Measurements from ENCODE around the gene MYO15A. TPM values are rescaled to one million over a fixed set of nuclear protein-coding genes. Genes with fewer than 3 reads are reported as not detected.

The MYO15A gene
- total and polyA plus RNA-seq, 2 experiments from 2014 or later, result 1.0 to 2.2 TPM

DNA sequence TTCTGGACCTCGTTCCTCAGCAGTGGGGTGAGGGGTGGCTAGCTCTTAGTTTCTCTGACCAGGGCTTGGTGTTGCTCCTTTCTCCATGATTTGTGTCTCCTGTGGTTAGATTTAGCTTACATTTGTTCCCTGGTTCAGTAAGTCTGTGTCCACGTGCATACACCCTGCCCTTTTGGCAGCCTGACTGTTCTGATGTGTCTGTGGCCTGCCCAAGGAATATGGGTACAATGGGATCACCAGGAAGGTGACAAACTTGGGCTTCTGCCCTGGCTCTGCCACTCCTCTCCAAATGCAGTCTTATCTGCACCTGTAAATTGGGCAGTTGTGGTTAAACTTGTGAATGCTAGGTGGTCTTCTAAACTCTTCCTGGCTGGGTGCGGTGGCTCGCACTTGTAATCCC, 92.6 kb downstream of the MYO15A start:
- ATAC-seq, result no peak
- Histone ChIP-seq H3K79me2 (replicated peaks; ENCODE audit: insufficient read depth) (peaks cover 80% of the 10 kb centered on the region), H3K4me2 (no peak overlapping the region), H3K4me3 (no peak overlapping the region), H4K20me1 (replicated peaks; ENCODE audit: insufficient read depth) (peaks cover 55% of the 10 kb centered on the region), H3F3A (replicated peaks; ENCODE audit: low read depth) (no peaks in the 10 kb centered on the region), H3K4me1 (ENCODE audit: insufficient read depth) (no peaks in the 10 kb centered on the region), H3K36me3 (ENCODE audit: insufficient read depth) (no peaks in the 10 kb centered on the region; the same call in 1 of the 2 replicates), H3K27ac (ENCODE audit: low read depth) (no peak overlapping the region), H2AFZ (no peak overlapping the region), H3K27me3 (ENCODE audit: insufficient read depth) (no peaks in the 10 kb centered on the region), H3K9me2 (ENCODE audit: insufficient read depth) (no peaks in the 10 kb centered on the region)
- Mint-ChIP-seq H3K27ac (no peak overlapping the region), H3K4me1 (peaks cover 4% of the 10 kb centered on the region; the same call in 2 of the 3 replicates), H3K27me3 (ENCODE audit: insufficient read depth, low read depth, poor library complexity) (peaks cover 3% of the 10 kb centered on the region), H3K36me3 (ENCODE audit: low read depth) (peaks cover 30% of the 10 kb centered on the region), H3K9me3 (no peaks in the 10 kb centered on the region), H3K4me3 (no peak overlapping the region)
- TF ChIP-seq NANOG (IDR thresholded peaks at IDR 0.05; ENCODE audit: borderline replicate concordance) (no peak), CREB1 (CRISPR knock-in tag; IDR thresholded peaks at IDR 0.05; ENCODE audit: low read depth) (no peak)
- no peak for DNase-seq (ENCODE audit: low spot score)

DNA sequence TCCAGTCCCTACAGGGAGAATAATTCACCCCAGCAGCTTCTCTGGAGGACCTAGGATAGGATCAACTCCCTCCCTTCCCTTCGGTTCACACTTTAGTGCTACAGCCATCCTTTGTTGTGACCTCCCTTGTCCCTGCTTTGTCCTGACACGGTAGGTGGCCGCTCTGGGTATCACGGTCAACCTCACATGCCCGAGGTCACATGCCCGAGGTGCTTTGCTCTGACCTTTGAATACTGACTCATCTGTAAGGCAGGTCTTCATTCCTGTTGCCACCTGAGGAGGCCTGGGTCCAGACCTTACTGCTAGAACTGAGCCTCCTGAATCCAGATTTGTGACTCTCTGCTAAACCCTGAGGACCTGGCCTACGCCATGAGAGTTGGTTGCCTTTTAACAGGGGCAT, 94.8 kb downstream of the MYO15A start:
- Mint-ChIP-seq H3K4me3 (no peak overlapping the region), H3K36me3 (ENCODE audit: low read depth) (peaks cover 24% of the 10 kb centered on the region), H3K9me3 (no peaks in the 10 kb centered on the region), H3K4me1 (peaks cover 4% of the 10 kb centered on the region; the same call in 2 of the 3 replicates), H3K27ac (peak overlapping the region; percentile 72; the same call in 1 of the 2 replicates), H3K27me3 (ENCODE audit: insufficient read depth, low read depth, poor library complexity) (peaks cover 3% of the 10 kb centered on the region)
- no peak for DNase-seq (ENCODE audit: low spot score)
- peaks cover 58% of the 10 kb centered on the region for H3K79me2 ChIP-seq (replicated peaks; ENCODE audit: insufficient read depth)
- 0 out of 2 replicates have a peak, but pooled peaks cover 2% of the 10 kb centered on the region for H3F3A ChIP-seq (replicated peaks; ENCODE audit: low read depth)
- H4K20me1 ChIP-seq (replicated peaks; ENCODE audit: insufficient read depth), result peaks cover 51% of the 10 kb centered on the region
- H3K9me2 ChIP-seq (ENCODE audit: insufficient read depth), result no peaks in the 10 kb centered on the region
- no peak overlapping the region for H2AFZ ChIP-seq
- peak; percentile 85 for ATAC-seq
- H3K4me3 ChIP-seq, result no peak overlapping the region
- no peak overlapping the region for H3K27ac ChIP-seq (ENCODE audit: low read depth)
- no peaks in the 10 kb centered on the region for H3K27me3 ChIP-seq (ENCODE audit: insufficient read depth)
- H3K4me1 ChIP-seq (ENCODE audit: insufficient read depth), result no peaks in the 10 kb centered on the region
- TF ChIP-seq ZNF114 (CRISPR knock-in tag; IDR thresholded peaks at IDR 0.05) (no peak), JUNB (IDR thresholded peaks at IDR 0.05; ENCODE audit: unreplicated experiment) (no peak)
- TF ChIP-seq, protein P1, sequence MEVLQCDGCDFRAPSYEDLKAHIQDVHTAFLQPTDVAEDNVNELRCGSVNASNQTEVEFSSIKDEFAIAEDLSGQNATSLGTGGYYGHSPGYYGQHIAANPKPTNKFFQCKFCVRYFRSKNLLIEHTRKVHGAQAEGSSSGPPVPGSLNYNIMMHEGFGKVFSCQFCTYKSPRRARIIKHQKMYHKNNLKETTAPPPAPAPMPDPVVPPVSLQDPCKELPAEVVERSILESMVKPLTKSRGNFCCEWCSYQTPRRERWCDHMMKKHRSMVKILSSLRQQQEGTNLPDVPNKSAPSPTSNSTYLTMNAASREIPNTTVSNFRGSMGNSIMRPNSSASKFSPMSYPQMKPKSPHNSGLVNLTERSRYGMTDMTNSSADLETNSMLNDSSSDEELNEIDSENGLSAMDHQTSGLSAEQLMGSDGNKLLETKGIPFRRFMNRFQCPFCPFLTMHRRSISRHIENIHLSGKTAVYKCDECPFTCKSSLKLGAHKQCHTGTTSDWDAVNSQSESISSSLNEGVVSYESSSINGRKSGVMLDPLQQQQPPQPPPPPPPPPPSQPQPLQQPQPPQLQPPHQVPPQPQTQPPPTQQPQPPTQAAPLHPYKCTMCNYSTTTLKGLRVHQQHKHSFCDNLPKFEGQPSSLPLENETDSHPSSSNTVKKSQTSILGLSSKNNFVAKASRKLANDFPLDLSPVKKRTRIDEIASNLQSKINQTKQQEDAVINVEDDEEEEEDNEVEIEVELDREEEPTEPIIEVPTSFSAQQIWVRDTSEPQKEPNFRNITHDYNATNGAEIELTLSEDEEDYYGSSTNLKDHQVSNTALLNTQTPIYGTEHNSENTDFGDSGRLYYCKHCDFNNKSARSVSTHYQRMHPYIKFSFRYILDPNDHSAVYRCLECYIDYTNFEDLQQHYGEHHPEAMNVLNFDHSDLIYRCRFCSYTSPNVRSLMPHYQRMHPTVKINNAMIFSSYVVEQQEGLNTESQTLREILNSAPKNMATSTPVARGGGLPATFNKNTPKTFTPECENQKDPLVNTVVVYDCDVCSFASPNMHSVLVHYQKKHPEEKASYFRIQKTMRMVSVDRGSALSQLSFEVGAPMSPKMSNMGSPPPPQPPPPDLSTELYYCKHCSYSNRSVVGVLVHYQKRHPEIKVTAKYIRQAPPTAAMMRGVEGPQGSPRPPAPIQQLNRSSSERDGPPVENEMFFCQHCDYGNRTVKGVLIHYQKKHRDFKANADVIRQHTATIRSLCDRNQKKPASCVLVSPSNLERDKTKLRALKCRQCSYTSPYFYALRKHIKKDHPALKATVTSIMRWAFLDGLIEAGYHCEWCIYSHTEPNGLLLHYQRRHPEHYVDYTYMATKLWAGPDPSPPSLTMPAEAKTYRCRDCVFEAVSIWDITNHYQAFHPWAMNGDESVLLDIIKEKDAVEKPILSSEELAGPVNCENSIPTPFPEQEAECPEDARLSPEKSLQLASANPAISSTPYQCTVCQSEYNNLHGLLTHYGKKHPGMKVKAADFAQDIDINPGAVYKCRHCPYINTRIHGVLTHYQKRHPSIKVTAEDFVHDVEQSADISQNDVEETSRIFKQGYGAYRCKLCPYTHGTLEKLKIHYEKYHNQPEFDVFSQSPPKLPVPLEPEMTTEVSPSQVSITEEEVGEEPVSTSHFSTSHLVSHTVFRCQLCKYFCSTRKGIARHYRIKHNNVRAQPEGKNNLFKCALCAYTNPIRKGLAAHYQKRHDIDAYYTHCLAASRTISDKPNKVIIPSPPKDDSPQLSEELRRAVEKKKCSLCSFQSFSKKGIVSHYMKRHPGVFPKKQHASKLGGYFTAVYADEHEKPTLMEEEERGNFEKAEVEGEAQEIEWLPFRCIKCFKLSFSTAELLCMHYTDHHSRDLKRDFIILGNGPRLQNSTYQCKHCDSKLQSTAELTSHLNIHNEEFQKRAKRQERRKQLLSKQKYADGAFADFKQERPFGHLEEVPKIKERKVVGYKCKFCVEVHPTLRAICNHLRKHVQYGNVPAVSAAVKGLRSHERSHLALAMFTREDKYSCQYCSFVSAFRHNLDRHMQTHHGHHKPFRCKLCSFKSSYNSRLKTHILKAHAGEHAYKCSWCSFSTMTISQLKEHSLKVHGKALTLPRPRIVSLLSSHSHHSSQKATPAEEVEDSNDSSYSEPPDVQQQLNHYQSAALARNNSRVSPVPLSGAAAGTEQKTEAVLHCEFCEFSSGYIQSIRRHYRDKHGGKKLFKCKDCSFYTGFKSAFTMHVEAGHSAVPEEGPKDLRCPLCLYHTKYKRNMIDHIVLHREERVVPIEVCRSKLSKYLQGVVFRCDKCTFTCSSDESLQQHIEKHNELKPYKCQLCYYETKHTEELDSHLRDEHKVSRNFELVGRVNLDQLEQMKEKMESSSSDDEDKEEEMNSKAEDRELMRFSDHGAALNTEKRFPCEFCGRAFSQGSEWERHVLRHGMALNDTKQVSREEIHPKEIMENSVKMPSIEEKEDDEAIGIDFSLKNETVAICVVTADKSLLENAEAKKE (CRISPR knock-in tag; IDR thresholded peaks at IDR 0.05), result no peak
- TF ChIP-seq, protein P2, sequence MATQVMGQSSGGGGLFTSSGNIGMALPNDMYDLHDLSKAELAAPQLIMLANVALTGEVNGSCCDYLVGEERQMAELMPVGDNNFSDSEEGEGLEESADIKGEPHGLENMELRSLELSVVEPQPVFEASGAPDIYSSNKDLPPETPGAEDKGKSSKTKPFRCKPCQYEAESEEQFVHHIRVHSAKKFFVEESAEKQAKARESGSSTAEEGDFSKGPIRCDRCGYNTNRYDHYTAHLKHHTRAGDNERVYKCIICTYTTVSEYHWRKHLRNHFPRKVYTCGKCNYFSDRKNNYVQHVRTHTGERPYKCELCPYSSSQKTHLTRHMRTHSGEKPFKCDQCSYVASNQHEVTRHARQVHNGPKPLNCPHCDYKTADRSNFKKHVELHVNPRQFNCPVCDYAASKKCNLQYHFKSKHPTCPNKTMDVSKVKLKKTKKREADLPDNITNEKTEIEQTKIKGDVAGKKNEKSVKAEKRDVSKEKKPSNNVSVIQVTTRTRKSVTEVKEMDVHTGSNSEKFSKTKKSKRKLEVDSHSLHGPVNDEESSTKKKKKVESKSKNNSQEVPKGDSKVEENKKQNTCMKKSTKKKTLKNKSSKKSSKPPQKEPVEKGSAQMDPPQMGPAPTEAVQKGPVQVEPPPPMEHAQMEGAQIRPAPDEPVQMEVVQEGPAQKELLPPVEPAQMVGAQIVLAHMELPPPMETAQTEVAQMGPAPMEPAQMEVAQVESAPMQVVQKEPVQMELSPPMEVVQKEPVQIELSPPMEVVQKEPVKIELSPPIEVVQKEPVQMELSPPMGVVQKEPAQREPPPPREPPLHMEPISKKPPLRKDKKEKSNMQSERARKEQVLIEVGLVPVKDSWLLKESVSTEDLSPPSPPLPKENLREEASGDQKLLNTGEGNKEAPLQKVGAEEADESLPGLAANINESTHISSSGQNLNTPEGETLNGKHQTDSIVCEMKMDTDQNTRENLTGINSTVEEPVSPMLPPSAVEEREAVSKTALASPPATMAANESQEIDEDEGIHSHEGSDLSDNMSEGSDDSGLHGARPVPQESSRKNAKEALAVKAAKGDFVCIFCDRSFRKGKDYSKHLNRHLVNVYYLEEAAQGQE (IDR thresholded peaks at IDR 0.05; ENCODE audit: unreplicated experiment), result no peak
- H3K4me2 ChIP-seq, result no peak overlapping the region
- peaks cover 11% of the 10 kb centered on the region; the same call in 1 of the 2 replicates for H3K36me3 ChIP-seq (ENCODE audit: insufficient read depth)

All from GM23338 (cell line).